DMS 273 (cell line): ENCODE results near the gene KATNB1.
"Not testable (repeated sequence)": the region's sequence is repeated elsewhere in the genome, so short reads cannot be mapped to it uniquely, and the experiment has no call there.

Experiments
- DNase-seq: peaks from one replicate; lab custom pipeline; 2025; ENCODE audit not compliant: unreplicated experiment; lab: John Stamatoyannopoulos, UW

KATNB1 gene

DNA sequence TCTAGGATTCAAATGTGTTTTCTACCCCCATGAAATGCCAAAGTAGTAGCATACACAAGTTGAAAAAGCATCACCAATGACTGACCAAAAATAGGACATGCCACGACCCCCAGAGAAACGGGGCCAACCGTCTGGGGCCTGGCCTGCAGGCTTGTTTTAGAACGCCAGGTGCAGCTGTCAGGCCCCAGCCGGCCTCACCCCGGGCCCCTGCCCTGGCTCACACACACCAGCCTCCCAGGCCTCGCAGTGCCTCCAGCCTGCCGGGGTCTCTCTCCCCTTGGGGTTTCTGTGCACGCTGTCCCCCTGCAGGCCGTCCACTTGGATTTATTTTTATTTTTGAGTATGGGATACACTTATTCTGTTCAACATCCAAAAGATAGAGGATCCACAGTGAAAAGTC, 7.9 kb downstream of the KATNB1 start:
- DNase-seq = no peak

DNA sequence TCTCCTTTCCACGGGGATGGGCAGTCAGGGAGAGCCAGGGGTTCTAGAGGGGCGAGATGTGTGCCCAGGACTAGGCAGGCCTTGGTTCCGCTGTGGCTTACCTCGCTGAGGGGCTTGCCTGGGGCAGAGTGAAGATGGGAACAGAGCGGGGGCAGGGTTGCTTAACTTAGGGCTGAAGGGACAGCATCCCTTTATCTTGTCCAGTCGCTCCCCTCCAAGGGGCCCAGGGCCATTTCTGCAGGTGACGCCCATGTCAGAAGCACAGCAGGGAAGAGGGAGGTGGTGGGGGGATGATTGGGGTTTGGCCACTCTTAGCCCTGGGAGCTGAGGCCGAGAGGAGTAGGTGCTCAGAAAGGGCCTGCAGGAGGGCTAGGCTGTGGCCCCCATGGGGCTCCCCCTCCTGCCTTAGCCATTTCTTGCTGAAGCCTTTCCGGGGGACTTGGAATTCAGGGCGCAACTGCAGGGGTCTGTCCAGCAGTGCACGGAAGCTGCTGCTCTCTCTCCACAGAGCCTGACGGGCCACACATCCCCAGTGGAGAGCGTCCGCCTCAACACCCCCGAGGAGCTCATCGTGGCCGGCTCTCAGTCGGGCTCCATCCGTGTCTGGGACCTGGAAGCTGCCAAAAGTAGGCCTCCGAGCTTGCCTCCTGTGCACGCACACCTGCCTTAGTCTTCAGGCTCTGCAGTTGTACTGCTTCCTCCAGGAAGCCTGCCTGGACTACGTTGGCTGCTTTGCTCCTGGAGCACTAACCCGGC, 8.5 kb downstream of the KATNB1 start:
- no peak for DNase-seq

GRCh38 chr16:57744642-57744903, 9.0 kb downstream of the KATNB1 start:
- DNase-seq = no peak

- peak; percentile 72 for DNase-seq
Observed at GRCh38 chr16:57745768-57746167, 10.2 kb downstream of the KATNB1 start.

GRCh38 chr16:57746316-57746715, 10.7 kb downstream of the KATNB1 start:
- not testable (repeated sequence) for DNase-seq

DNA sequence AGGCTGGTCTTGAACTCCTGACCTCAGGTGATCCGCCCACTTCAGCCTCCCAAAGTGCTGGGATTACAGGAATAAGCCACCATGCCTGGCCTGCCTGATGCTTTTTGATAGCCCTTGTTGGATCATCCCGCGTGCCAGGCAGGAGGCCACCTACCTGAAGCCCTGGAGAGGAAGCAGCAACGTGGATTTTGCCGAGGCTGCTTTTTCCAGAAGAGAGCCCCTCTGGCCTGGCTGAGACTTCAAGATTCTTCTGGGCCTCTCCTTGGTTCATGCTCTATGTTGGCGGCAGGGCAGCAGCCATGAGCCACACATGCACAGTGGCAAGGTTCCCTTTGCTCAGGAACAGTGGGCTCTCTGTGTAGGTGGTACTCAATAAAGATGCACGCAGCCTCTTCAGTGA, 11.5 kb downstream of the KATNB1 start:
- no peak for DNase-seq

GRCh38 chr16:57747496-57747895, 11.9 kb downstream of the KATNB1 start:
- no peak for DNase-seq

DNA sequence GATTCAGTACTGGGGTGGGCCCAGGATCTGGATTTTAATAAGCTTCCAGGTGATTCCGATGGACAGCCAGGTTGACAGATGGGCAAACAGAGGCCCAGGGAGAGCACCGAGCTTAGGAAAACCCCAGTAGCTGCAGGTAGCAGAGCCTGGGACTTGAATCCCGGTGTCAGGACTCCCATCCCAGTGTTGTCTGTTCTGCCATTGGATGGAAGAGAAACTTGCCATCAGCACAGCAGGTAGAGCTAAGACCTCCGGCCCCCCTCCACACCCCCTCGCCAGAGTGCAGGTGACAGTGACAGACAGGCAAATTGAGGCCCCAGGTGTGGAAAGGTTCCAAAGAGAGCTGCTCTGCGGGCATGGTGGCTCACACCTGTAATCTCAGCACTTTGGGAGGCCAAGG, 12.4 kb downstream of the KATNB1 start:
- no peak for DNase-seq

GRCh38 chr16:57748596-57748995, 13.0 kb downstream of the KATNB1 start:
- DNase-seq = no peak

GRCh38 chr16:57749101-57749692, 13.6 kb downstream of the KATNB1 start:
- DNase-seq = no peak

DNA sequence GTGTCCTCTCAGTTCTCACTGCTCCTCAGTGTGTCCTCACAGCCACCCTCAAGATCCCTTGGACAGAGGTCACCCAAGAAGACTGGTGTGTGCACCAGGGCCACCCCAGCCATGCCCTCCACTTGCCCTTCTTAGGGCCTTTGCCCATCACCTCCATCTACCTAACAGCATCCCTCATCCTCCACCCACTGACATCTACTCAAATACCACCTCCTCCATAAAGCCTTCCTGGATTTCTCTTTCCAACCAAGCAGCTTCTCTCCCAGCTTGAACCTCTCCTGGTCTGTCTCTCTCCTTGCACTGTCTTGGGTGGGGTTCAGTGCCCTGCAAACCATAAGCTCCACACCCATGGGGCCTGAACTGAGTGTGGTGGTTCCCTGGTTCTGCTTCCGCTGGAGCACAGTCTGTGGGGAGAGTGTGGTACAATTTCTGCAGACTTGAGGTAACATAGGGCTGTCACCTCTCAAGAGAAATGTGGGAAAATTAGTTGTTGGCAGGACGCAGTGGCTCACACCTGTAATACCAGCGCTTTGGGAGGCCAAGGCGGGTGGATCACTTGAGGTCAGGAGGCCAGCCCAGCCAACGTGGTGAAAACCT, 14.4 kb downstream of the KATNB1 start:
- DNase-seq = no peak

DNA sequence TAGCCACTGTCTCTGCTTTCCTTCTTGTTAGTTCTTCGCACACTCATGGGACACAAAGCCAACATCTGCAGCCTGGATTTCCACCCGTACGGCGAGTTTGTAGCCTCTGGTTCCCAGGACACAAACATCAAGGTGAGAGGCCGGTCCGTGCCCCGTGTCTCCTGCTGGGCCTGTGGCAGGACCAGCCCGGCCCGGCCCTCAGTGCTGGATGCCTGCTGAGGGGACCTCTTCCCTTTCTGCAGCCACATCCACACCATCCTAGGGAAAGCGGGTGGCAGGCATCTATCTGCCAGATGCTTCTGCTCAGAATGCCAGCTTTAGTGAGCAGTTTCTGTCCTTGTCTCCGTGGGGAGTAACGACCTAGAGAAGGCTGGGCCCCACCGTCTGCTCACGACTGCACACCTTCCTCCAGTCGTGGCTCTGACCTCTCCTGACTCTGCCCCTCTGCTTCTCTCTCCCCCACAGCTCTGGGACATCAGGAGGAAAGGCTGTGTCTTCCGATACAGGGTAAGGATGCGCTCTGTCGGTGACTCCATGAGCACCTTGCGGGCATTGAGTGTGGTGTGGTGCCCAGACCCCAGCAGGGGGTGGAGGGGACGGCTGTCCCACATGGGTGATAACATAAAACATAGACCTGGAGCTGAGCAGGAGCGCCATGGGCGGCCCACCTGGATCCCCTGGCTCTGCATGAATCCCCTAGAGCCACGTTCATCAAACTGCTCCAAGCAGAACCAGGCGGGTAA, 15.4 kb downstream of the KATNB1 start:
- DNase-seq = no peak

- no peak for DNase-seq
Observed at GRCh38 chr16:57751539-57752202, 16.1 kb downstream of the KATNB1 start.

GRCh38 chr16:57752203-57752580, 16.6 kb downstream of the KATNB1 start:
- DNase-seq = no peak

- DNase-seq = no peak
Observed at GRCh38 chr16:57752581-57753447, 17.2 kb downstream of the KATNB1 start.

DNA sequence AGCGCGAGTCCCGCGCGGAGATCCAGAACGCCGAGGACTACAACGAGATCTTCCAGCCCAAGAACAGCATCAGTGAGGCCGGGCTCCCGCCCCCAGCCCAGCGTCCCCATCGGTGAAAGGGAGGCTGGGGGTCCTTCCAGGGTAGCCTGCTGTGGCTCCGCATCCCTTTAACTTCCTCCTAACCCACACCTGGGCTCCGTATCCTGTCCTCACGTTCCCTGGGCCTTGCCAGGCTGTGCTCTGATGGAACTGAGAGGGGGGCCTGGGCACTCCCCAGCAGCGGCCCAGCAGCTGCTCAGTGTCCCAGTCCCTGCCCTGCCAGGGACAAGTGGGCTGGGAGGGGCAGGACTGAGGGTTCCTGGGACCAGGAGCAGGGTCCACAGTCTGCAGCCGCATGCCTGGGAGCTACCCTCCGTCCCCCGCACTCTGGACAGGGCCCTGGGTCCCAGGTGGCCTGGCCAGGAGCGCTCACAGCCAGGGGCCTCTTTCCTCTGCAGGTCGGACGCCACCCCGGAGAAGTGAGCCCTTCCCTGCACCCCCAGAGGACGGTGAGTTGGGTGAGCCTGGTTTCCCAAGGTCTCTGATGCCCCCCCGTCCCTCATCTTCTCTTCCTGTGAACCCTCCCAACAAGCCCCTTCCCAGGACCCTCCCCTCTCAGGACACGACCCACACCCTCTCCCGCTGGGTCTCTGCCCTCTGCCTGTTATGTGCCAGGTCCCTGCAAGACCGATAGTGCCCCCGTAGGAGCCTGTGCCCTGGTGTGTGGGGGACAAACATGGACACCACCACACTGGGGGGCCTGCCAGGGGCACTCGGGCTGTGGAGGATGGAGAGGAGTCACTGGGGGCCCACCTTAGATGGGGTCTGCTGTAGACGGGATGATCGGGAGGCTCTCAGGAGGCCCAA, 18.1 kb downstream of the KATNB1 start:
- DNase-seq = no peak

DNA sequence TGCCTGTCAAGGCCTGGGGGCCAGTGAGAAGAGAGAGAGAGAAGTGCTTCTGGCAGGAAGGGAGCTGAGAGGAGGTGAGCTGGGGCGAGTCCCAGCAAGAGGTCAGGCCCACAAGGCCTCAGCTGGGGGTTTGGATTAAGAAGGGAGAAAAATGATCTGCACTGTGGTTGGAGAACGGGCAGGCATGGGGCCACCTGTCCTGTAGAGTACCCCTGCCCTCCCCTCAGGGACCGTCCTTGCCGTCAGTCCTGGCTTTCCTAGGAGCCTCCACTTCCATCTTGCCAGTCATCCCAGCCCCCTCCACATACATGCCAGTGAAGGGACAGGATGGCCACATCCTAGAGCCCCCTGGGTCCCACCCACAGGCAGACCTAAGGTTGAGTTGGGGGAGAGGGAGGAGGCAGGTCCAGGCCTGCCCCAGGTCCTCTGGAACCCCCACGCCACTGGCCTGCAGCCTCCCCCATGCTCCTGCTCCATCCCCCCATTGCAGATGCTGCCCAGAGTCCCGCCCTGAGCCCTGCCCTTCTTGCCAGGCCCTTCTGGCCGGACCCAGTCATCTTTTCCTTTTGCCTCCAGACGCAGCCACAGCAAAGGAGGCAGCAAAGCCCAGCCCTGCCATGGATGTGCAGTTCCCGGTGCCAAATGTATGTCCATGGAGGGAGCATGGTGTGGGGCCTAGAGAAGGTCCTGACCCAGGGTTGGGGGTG, 18.9 kb downstream of the KATNB1 start:
- DNase-seq = no peak

- no peak for DNase-seq
Observed at GRCh38 chr16:57755061-57755684, 19.6 kb downstream of the KATNB1 start.
